SIG-M5 (cell line): ENCODE measurements around the gene PRKN.

ENCODE experiments used
- DNase-seq: peaks from one replicate; lab custom pipeline; 2025; lab: John Stamatoyannopoulos, UW

PRKN gene

DNA sequence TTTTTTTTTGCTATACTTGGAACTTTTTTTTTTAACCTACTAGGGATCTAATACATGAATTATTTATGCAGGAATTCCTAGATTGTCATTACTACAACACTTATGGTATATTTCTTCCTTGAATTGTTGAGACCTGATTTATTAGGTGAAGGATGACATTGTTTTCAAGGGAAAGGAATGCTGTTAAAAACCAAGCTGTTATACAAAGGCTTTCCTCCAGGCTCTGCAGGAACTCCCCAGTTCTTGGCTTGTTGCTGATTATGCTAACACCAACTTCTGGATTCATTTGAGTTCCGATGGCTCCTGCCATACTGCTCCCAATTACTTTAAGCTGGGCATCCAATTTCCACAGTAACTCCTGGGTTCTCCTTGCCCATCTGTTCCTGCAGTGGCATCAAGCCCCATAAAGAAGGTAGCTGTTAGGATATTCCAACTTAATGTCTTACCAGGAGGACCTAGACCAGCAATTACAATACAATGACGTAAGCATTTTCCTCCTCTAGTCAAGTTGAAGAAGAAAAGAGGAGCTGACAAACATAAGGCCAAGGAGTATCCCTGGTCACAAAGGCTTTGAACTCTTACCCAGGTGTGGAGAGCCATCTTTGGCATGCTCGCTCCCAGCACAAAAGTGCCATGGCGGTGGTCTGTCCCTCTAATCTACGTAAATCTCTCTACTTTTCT lies 1237.8 kb downstream of the PRKN start:
- DNase-seq: no peak

DNA sequence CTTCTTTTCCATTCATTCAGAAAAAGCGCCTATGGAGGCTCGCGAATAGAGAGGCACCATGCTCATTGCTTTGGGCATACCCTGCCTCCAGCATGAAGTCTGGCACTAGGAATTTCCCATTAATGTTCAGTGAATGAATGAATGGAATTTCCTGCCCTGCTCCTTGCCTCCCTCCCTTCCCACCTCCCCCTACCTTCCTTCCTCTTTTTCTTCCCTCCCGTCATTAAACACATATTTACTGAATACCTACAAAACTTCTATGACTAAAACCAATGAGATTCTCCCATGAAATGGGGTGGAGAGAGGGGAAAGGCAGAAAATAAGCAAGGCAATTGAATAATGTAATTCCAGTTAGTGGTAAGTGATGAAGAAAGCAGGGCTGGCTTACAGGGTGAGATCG lies 1239.9 kb downstream of the PRKN start:
- DNase-seq: no peak

DNA sequence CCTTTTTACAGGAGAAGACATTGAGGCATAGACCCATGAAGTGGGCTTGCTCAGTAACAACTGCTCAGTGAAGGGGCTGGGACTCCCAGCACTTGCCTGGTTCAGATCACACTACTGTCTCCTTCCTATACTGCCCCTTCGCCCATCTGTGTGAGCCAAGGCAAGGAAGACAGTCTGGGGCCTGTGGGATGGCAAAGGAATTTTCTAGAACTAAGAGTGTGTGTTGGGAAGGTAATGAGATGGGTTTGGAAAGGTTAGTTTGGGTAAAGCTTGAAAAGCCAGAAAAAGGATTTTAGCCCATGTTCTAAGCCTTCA lies 1240.4 kb downstream of the PRKN start:
- DNase-seq: no peak

DNA sequence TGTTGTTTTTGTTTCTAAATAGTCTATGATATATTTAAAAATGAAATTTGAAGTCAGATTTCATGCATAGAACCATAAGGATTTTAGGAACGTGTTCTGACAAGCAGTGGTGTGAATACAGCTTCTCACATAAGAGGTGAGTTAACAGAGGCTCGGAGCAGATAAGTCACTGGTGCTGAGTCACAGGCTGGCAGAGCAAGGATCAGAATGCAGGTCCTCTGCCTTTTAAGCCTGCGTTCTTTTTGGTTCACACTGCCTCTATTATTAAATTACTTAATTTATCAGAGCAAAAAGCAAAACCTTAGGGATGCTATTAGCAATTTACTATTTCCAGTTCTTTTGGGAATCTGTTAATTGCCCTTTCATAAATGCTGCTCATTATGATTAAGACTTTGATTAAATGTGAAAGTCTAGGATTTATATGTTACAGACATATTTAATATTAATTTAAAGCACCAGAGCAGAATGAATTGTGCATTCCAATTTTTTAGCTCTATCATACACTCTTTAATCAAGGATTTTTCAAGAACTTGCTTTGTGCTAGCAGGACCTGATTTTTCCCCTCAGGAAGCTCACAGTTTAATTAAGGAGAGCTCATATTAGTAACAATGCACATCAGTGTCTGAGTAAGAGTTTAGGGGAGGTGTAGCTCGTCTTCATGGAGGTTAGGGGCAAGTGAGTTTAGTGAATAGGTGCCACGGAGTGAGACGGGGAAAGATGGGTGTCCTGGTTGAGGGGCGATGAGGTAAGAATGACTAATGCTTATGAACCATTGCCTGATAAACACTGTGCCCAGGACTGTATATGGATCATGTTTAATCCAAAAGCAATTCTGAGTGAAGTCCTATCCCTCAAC lies 1241.0 kb downstream of the PRKN start:
- no peak for DNase-seq

DNA sequence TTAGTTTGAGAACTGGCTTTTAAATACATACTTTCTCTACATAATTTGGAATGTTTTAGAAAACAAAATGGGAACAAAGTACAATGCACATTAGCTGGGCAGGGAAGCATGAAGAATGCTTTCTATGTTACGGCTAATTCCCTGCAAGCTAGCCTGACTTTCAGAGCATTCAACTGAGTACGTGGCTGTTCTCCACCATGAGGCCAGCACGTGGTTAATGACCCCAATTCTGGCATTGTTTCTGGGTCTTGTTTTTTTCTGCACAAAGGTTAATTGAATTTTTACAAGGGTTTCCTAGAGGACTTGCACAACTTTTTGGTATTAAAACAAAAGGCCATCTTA lies 1245.1 kb downstream of the PRKN start:
- no peak for DNase-seq

DNA sequence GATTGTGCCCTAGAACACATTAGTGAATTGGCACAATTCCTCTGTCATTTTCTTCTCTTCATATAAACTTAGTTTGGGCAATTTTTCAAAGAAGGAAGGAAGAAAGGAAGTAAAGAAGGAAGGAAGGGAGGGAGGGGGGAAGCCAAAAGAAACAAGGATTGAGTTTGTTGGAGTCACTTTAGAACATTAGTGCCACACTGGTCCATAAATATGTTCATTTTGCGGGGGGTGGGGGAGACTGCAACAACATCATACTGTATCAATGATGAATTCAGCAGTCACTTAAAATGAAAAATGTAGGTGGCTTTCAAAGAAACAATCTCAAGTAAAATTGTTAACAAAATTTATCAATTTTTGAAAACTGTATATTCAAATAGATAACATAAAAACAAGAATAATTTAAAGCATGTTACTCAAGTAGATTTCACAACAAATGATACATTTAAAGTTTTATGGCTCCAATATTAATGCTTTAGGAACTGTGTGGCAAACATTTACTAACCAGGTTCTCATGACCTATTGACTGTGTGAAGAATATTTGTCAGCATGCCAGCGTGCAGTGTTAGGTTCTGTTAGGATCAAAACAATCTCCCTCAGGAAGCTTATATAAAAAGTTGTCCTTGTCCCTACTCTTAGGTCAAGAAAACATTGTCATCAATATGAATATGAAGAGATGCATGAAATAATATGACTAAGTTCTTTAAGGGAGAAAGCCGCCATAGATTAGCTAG lies 1245.6 kb downstream of the PRKN start:
- DNase-seq: no peak

DNA sequence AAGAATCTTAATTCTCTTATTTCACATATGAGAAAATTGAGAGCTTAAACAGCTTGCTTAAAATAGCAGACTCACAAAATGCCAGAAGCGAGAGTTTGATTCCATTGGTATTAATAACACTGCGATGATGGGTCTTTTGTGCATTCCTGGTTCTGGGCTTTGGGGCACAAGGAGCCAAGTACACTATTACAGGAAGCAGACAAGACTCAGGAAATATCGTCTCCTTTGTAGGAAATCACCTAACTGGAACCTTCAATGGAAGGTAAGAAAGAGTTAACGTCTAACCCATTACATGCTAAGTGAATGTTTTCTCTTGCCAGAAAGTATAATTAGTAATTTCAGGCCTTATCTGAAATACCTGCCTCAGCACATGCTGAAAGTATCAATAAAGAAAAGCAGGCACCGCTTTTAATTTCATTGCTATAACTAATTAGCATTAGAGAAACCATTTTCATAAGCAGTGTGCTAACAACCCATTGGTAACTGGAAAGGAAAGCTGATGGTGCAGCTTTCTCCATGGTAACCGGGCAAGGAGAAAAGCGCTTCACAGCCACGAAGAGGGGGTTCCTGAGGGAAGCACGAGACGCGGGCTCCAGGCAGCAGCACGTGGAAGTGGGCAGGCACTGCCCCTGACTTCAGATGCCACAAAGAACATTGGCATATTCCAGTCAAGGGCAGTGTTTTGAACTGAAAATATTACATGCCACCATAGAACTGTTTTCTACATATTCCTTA lies 1247.0 kb downstream of the PRKN start:
- no peak for DNase-seq

DNA sequence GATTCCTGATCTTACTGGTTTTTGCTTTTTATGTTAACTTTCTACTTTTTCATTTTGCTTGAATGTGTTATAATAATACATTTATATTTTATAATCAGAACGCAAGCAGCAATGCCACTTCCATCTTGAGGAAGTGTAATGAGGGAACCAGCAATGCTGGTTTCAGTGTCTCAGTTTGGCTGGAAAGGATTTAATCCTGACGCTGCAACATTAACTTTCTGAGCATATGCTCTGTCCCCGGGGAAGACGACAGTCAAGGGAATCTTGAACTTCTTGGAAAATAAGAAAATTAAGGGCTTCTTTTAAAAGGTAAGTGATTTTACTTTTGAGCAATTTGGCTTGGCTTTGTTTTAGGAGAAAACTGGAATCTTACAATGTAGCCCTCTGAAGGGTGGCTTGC lies 1248.2 kb downstream of the PRKN start:
- DNase-seq: no peak

DNA sequence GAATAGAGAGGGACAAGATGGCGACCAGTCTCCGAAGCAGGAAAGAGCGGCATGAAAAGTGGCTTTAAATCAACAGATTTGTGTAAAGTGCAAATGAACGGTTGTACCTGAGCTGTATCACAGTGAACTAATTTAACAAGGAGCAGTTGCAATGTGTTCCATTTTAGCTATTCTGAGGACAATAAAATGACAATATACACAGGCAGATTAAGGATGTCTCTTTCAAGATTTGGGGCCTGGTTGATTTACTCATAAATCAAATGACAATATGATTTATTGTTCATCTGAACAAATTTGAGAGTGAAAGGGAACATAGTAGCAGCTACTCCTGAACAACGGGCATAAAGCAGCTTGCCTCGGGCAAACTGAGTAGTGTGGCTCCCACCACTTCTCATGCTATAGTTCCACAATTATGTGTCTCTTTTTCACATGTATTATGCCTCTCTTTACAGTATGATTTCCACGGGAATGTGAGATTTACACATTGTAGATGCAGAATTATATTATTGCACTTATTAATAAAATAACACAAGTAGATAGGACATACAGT lies 1249.6 kb downstream of the PRKN start:
- DNase-seq: no peak

DNA sequence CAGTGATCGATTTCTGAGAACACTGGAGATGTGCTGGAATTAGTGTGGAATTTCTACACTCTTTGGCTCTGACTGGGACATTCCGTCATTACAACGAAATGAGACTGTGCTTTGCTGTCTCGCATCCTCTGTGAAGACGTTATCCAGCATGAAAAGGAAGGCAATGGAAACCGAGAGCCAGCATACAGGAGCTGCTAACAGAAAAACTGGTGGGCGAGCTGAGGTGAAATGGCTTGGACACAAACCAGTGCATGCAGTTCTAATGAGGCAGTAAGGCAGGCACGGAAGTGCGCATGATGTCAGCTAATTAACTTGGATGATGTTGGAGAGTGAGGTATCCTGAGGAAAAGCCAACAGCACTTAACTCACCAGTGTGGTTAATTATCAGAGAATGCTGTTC lies 1250.9 kb downstream of the PRKN start:
- DNase-seq: no peak

DNA sequence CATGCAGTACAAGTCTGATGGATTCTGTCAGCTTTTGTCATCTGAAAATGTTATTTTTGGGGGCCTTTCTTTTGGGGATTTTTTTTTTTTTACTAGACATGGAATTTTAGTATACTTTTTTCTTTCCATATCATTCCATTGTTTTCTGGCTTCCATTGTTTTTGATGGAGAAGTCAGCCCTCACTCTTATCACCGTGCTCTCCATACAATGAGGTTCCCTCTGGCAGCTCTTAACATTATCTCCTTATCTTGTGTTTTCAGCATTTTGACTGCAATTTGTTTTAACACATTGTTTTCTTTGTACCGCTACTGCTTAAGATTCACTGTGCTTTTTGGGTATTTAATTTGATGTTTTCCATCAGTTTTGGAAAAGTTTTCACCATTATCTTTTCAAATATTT lies 1262.2 kb downstream of the PRKN start:
- no peak for DNase-seq

DNA sequence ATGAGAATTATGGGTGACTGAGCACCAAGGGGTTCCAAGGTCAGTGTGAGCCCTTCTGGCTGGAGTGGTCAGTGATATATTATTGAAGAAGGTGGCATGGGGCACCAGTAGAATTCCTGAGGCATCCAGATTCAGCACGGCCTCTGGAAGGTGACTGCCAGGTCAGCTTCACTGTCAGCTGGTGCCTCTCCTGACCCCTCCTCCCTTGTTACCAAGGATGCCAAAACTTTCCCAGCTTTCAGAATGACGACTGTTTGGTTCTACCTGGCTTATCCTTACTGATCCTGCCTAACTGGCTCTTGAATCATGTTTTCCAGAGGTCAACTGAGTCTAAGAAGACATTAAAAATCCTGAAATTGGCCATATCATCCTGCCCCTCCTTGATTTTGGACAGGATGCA lies 1264.5 kb downstream of the PRKN start:
- no peak for DNase-seq

DNA sequence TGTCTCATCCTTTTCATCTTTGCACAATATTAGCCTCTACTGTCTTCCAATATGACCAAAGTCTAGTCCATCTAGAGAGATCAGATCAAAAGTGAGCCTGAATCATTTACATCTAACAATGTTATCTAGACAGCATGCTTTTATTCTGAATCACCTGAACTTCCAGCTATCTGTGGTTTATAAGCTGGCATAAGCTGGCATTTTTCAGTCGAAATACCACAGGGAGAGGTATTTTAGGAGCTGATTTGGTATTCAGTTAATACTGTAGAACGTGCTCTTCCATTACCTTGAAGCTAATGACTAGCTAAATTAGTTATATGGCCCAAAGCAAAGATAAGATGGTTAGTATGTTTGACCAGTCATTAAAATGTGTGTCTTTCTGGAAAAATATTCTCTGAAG lies 1265.4 kb downstream of the PRKN start:
- no peak for DNase-seq

DNA sequence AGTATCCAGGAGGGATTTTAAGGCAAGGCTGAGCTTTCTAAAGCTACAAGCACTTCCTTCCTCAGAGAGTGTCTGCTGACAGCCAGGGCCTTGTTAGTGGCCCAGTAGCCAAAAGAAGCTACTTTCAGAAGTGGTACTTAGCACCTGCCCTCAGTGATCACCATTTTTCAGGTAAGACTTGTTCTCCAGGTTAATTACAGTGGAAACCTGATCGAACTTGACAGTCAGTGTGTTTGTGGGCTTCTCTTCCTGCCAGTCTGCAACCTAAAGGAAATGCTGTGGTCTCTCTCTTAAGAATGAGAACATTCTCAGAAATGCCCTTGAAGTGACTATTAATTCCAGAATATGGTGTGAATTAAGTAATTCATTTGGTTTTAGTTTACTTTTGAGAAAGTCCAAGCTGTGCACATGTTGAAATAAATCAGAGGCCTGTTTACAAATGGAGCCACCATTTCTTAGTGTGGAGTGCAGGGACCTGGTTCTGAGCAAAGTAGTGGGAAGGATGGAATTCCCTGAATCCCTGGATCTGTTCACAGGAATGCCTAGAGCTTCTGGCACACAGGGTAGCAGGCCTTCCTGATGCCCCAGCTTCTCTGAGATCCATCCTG lies 1268.5 kb downstream of the PRKN start:
- DNase-seq: no peak

DNA sequence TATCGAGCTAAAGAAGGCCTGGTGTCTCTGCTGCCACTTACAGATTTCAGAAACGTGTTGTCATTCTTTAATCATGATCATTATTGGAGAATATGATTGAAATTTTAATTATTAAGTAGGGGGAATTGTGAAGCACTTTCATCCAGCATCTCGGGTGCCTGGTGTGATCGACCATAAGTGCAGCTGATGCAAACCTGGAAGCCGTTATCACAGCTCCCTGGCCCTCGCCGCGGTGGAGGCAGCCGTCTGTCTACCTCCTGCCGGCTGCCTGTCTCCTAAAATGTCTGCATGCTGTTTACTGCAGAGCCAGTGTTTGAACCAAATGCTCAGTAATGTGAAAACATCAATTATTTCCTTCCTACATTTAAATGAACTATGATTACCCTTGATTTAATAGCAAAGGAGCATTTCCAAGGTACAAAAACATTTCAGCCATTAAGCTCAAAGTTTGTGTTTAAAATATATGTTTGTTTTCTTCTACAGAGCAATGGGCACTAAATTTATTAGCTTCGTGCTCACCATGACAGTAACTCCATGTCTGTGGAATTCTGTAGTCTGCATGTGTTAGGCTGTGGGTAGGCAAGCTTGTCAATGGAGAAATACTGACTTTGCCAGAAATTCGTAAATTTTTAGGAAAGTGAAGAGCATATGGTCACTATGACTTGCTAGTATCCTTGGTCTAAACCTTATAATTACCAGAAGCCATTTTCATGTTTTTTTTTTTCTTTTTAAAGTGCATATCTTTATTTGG lies 1269.2 kb downstream of the PRKN start:
- DNase-seq: no peak

DNA sequence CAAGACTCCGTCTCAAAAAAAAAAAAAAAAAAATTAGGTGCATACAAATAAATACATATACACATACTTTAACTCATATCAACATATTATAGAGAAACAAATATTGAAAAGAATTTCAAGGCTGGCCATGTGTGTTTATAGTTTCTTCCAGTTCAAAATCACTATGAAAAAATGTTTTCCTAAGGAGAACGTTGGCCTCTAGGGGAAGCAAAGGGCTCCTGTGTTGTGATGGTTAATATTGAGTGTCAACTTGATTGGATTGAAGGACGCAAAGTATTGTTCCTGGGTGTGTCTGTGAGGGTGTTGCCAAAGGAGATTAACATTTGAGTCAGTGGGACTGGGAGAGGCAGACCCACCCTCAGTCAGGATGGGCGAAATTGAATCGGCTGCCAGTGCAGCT lies 1271.7 kb downstream of the PRKN start:
- no peak for DNase-seq

DNA sequence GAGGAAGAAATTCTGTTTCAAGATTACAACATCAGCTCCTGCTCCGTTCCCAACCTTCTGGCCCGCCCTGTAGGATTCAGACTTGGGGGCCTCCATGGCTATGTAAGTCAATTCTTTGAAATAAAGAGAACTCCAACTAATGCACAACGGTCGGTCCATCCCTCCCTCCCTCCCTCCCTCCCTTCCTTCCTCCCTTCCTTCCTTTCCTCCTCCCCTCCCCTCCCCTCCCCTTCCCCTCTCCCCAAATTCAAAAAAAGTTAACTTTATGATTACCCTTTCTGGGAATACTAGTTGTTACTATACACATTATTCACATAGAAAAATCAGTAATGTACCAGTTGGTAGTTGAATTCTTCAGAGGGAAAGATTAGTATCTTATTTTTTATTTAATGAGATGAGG lies 1274.0 kb downstream of the PRKN start:
- DNase-seq: no peak

DNA sequence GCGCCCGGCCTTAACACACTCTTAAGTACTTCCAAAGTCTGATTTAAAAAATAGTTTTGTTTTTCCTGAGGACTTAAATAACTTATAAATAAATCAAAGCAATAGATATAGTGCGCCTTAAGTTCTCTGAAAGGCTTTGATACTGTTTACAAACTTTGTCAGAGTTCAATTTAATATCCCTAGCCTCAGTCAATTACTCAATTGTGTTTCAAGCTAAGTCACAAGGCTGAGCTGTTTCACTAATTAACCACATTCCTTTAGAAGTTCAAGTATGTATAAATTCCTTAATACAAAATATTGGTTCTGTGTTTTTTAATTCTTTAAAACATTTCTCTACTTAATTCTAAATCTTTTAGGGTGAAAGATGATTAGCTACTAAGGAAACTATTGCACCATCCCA lies 1275.3 kb downstream of the PRKN start:
- DNase-seq: no peak

DNA sequence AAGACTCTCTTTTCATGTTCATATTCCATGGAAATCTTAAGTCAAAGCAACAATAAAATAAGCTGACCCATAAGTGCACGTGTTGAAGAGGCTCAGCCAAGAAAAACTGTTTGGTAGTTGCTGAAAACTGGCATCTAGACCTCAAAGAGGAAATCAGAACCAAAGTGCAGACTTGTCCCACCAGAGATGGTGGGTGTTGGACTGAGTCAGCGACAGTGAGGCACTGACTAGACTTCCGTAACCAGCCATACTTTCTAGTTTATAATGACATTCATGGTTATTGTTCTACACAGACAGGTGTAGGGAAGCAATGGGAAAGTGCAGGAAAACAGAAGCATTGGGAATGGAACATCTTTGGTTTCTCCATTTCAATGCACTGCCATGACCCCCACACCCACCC lies 1278.0 kb downstream of the PRKN start:
- DNase-seq: no peak

DNA sequence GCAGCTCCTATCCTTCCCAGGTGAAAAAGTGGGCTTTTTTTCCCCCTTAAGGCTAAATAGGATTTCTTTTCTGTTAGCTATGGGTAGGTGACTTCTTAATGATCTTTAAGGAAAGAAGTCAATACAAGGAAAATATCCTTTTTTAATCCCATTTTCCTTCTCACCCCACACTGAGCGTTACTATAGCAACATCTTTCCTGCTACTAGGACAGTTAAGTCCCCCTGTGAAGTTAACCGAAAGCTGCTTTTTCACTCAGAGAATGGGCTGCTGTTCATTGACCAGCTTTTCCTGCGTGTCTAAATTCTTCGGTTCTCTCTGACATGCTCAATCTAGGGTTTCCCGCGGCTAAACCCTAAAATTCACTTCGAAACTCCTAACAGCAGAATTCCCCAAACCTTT lies 1280.6 kb downstream of the PRKN start:
- DNase-seq: no peak

DNA sequence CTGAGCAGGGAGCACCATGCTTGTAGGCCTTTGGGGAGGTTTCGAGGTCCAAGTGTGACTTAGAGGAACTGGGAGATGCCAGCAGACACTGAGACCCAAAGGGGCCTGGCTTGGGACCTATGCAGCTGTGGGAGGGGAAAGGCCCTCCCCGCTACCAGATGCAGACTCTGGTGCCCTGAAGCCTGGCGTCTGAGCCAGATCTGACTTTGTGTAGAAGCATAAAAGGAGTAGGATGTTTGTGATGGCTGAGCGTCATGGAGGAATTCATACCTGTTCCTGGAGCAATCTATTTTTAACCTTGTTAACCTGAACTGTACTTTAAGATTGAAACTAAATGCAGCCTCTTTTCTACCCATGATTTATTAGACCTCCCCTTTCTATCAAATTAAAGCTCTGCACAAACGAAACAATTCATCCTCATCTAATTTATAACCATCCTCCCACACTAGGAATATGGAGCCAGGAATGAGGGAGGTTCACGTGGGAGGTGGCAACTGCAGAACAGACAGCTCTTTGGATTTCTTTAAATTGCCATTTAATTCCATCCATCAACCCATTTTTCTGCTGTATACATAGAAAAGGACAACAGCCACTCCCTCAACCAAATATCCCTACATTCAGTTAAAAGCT lies 1281.2 kb downstream of the PRKN start:
- no peak for DNase-seq
